Heart right ventricle (tissue), 16 donors: ENCODE measurements around the gene FOXF2. TPM values are rescaled to one million over a fixed set of nuclear protein-coding genes. Genes with fewer than 3 reads are reported as not detected.

Experiments
- ATAC-seq, 8 donors: fragments of 200-7000 bp; cut with Tn5 transposase; one replicate each; pipeline ENCODE4 v1.9.1; 2020; ENCODE audit warnings: mild to moderate bottlenecking in 8 of 8, moderate library complexity in 8 of 8, moderate number of reproducible peaks in 1 of 8
- DNase-seq, 2 donors: peaks; one replicate each; pipeline ENCODE4 v3.0.0-alpha.2; 2020
- H3K27ac ChIP-seq, 10 donors: fragments of 200-600 bp; sonication (generic) in 2 of 10; one replicate each; pipeline versions ENCODE4 v1.5.0 to v1.8.0; 2020 to 2022; ENCODE audit warnings: mild to moderate bottlenecking in 3 of 10
- H3K27me3 ChIP-seq, 7 donors: fragments of 200-600 bp; one replicate each; pipeline ENCODE4 v1.8.0; 2021 to 2022; ENCODE audit warnings: mild to moderate bottlenecking in 2 of 7
- H3K36me3 ChIP-seq, 9 donors: fragments of 200-600 bp; sonication (generic) in 1 of 9; one replicate each; pipeline versions ENCODE4 v1.5.0 to v1.8.0; 2020 to 2022; ENCODE audit warnings: mild to moderate bottlenecking in 2 of 9
- H3K4me1 ChIP-seq, 9 donors: fragments of 200-600 bp; sonication (generic) in 1 of 9; one replicate each; pipeline versions ENCODE4 v1.5.0 to v1.8.0; 2020 to 2022; ENCODE audit warnings: mild to moderate bottlenecking in 4 of 9
- H3K4me3 ChIP-seq, 10 donors: fragments of 200-600 bp; sonication (generic) in 2 of 10; one replicate each; pipeline versions ENCODE4 v1.5.0 to v1.8.0; 2020 to 2022; ENCODE audit warnings: mild to moderate bottlenecking in 7 of 10, moderate library complexity in 2 of 10
- H3K9me3 ChIP-seq, 11 donors: fragments of 200-600 bp in 10 of 11; sonication (generic) in 2 of 11; one replicate each; pipeline versions ENCODE4 v1.5.0 to v1.8.0; 2013 to 2022; ENCODE audit warnings: mild to moderate bottlenecking in 2 of 11, control low read depth in 1 of 11, moderate library complexity in 1 of 11
- CTCF ChIP-seq, 9 donors: fragments of 200-600 bp; sonication (generic) in 2 of 9; IDR thresholded peaks; one replicate each; pipeline versions ENCODE4 v1.5.0 to v1.8.0; 2021 to 2022; ENCODE audit warnings: antibody characterized with exemption in 9 of 9, mild to moderate bottlenecking in 5 of 9, moderate library complexity in 1 of 9
- WGBS, 2 donors: extraction: QIAGEN DNeasy Blood & Tissue Kit; methylation state at CpG; one replicate each; pipeline ENCODE4 v1.1.7; 2013; ENCODE audit warnings: inconsistent platforms in 1 of 2; 5-methylcytosine and 5-hydroxymethylcytosine counted together
- intact Hi-C, 10 donors: fragments of 100-400 bp; cut with DNase I; formaldehyde crosslinking; loops; one replicate each; pipeline versions ENCODE4 v1.11.1 to v1.14.2; 2022
- polyA plus RNA-seq, 2 donors: library from polyadenylated mRNA; stranded (reverse); fragments of 200-250 nt; gene quantifications; one replicate each; pipeline ENCODE4 v1.2.3, GENCODE V29; 2013
- total RNA-seq, 10 donors: library from RNA; stranded (reverse); fragmentation: NEBNext Ultra II Directional in 3 of 10; extraction: Animal tissue kit (Norgen Biotek cat#: 25700) in 3 of 10; gene quantifications; one replicate each; pipeline versions ENCODE4 v1.2.1 to v1.2.4, GENCODE V29; 2021 to 2023
- donor health status: Arrhythmogenic right ventricular cardiomyopathy.
- donor health status: ischemic (EF 13 %, LVEDD 7.1; RV severe dilation, severe dysfunction).
- donor health status: healthy with polysubstance abuse.
- donor health status: DM: no; HTN: yes; CAD: no.
- donor health status: DM: no; HTN: no; CAD: no.
- donor health status: ischemic (EF 25% LVEDD 6.9; RV normal size, moderate dysfunction).
- donor health status: ischemic (EF 25% LVEDD 5.7; RV mildly dilated, moderate dysfunction).
- donor health status: healthy.
- donor health status: DM: yes; HTN: yes; CAD: no.
- donor health status: Ischemic cardiomyopathy.
- donor health status: ischemic (EF 35%, LVEDD 5.7; RV mildly dilated, moderate dysfunction).
- donor health status: nonischemic (EF 11% LVEDD 7.7; RV severe dilation, severe dysfunction).
- donor health status: DM: yes; HTN: yes; CAD: no.
- donor health status: PGD.
- donor health status: ischemic (EF 29% LVEDD 5.4; RV normal size, mild dysfunction).
- donor health status: nonischemic (EF 23%, LVEDD 6.1; RV moderate dilation, normal function).

FOXF2 gene
- total and polyA plus RNA-seq, 12 donors = 0.10 to 0.18 (median 0.15) TPM; not detected in 3

GRCh38 chr6:1416191-1416760 is 26.9 kb downstream of the FOXF2 start:
- Histone ChIP-seq H3K27me3 (peaks cover 0 to 77% (median 36%) of the 10 kb centered on the region in 7 donors), H3K27ac (no peak overlapping the region), H3K36me3 (no peaks in the 10 kb centered on the region), H3K9me3 (peaks cover 0 to 12% (median 9%) of the 10 kb centered on the region in 11 donors), H3K4me1 (no peaks in the 10 kb centered on the region), H3K4me3 (no peak overlapping the region)
- TF ChIP-seq CTCF (IDR thresholded peaks at IDR 0.05) = no peak
- 34 to 39% methylated on average over 21 of the region's 21 CpGs for WGBS, 2 donors
- ATAC-seq (no peak), DNase-seq (no peak)
- intact Hi-C loops = no loop called here

GRCh38 chr6:1416820-1417219 is 27.4 kb downstream of the FOXF2 start:
- Histone ChIP-seq H3K36me3 (no peaks in the 10 kb centered on the region), H3K9me3 (peaks cover 0 to 16% (median 9%) of the 10 kb centered on the region in 11 donors), H3K27ac (no peak overlapping the region), H3K4me1 (no peaks in the 10 kb centered on the region), H3K4me3 (no peak overlapping the region), H3K27me3 (peaks cover 0 to 75% (median 30%) of the 10 kb centered on the region in 7 donors)
- intact Hi-C loops = no loop called here
- TF ChIP-seq CTCF (IDR thresholded peaks at IDR 0.05) = no peak
- ATAC-seq (no peak), DNase-seq (no peak)
- WGBS, 2 donors = 76% methylated on average over 11 of the region's 11 CpGs

- intact Hi-C loops = no loop called here
- Histone ChIP-seq H3K4me3 (no peak overlapping the region), H3K36me3 (no peaks in the 10 kb centered on the region), H3K27me3 (peaks cover 0 to 67% (median 24%) of the 10 kb centered on the region in 7 donors), H3K4me1 (no peaks in the 10 kb centered on the region), H3K27ac (no peak overlapping the region), H3K9me3 (peaks cover 0 to 16% (median 9%) of the 10 kb centered on the region in 11 donors)
- ATAC-seq (no peak), DNase-seq (no peak)
- WGBS, 2 donors = 92% methylated on average over 12 of the region's 12 CpGs
- no peak for TF ChIP-seq CTCF (IDR thresholded peaks at IDR 0.05)
These were observed 28.3 kb downstream of the FOXF2 start for GRCh38 chr6:1417718-1418117.

- DNase-seq (no peak), ATAC-seq (no peak)
- Histone ChIP-seq H3K4me1 (no peaks in the 10 kb centered on the region), H3K9me3 (peaks cover 0 to 16% (median 9%) of the 10 kb centered on the region in 11 donors), H3K4me3 (peak overlapping the region in 1 of 10 donors; percentile 6), H3K36me3 (no peaks in the 10 kb centered on the region), H3K27me3 (peaks cover 0 to 66% (median 30%) of the 10 kb centered on the region in 7 donors), H3K27ac (no peak overlapping the region)
- WGBS, 2 donors = 80 to 88% methylated on average over 15 of the region's 15 CpGs
- intact Hi-C loops = no loop called here
- no peak for TF ChIP-seq CTCF (IDR thresholded peaks at IDR 0.05)
These were observed 29.3 kb downstream of the FOXF2 start for GRCh38 chr6:1418471-1419191.
